Astrocyte of the cerebellum (primary cell): ENCODE results near the gene HOXA13.

Experiments used
- DNase-seq: peaks from one replicate; pipeline ENCODE4 v3.0.0-alpha.2; 2011; ENCODE audit warnings: low read depth
- H3K4me3 ChIP-seq: 2 replicates; pipeline ENCODE4 v1.5.1; 2011; ENCODE audit warnings: mild to moderate bottlenecking, low read depth, low read length, moderate library complexity
- CTCF ChIP-seq: IDR thresholded peaks from 2 replicates; pipeline ENCODE4 v1.5.1; 2012; ENCODE audit warnings: low read length, low read depth, moderate library complexity, mild to moderate bottlenecking; ENCODE audit errors: missing control alignments
- in situ Hi-C: cut with HindIII; loops from 2 replicates; pipeline ENCODE4 v1.10.0; 2017; ENCODE audit warnings: low sequenced_read_pairs

HOXA13 gene

GRCh38 chr7:27172315-27172774 lies 27.5 kb downstream of the HOXA13 start:
- in situ Hi-C loops = loop anchor here (25.0 kb wide), 1 partner anchor 1010 kb away; the partner anchor contains the start of gene NFE2L3
- DNase-seq = no peak
- H3K4me3 ChIP-seq = no peak overlapping the region
- TF ChIP-seq CTCF = no peak

- no peak for DNase-seq
- no peak for TF ChIP-seq CTCF
- H3K4me3 ChIP-seq = no peak overlapping the region
- in situ Hi-C loops = loop anchor here (25.0 kb wide), 1 partner anchor 1009 kb away; the partner anchor contains the start of gene NFE2L3
Measured at GRCh38 chr7:27171637-27172314, 28.1 kb downstream of the HOXA13 start.

GRCh38 chr7:27171325-27171636 lies 28.6 kb downstream of the HOXA13 start:
- no peak for TF ChIP-seq CTCF
- no peak overlapping the region for H3K4me3 ChIP-seq
- in situ Hi-C loops = loop anchor here (25.0 kb wide), 1 partner anchor 1009 kb away; the partner anchor contains the start of gene NFE2L3
- DNase-seq = no peak

- no peak for DNase-seq
- in situ Hi-C loops = loop anchor here (25.0 kb wide), 1 partner anchor 1008 kb away; the partner anchor contains the start of gene NFE2L3
- H3K4me3 ChIP-seq = no peak overlapping the region
- TF ChIP-seq CTCF = no peak
Measured at GRCh38 chr7:27170426-27171324, 29.2 kb downstream of the HOXA13 start.

DNA sequence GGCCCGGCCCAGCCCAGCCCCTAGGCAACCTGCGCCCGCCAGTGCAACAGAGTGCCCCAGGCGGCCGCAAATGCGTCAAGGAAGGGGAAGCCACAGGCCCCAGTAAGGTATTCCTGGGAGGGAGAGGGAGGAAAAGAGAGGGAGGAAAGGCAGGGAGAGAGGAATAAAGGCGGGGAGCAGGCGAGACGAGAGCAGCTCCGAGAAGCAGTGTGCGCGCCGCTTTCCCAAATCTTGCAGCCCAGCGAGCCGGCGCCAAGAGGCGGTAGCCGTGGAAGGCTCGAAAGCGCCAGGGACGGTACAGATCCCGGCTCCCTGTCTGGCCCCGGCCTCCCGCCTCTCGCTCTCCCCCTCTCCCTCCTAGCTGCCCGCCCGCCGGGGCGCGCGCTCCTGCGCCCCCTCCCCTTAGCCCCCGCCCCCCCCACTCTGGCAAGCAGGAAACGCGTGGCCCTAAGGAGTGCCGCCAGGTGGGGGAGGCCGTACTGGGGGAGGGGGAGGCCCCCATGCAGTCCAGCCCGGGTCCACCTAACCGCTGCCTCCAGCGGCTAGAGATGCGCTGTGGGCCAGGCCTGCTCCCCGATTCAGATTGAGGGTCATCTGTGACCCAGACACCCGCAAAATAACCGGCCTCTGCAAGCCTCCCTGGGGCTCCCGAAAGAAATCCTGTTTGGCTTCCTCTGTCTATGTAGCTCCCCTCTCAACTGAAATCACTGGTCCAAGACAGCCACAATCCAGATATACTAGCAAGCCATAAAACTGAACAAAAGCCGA lies 30.0 kb downstream of the HOXA13 start:
- no peak for DNase-seq

More for the DNA sequence above, 30.0 kb downstream of the HOXA13 start:
- no peak overlapping the region for H3K4me3 ChIP-seq
- in situ Hi-C loops = loop anchor here (25.0 kb wide), 1 partner anchor 1008 kb away; the partner anchor contains the start of gene NFE2L3
- no peak for TF ChIP-seq CTCF
